GM12872 (cell line): ENCODE data around the gene TYROBP.

ENCODE experiments used
- TF ChIP-seq, protein P1 (sequence below): IDR thresholded peaks from 3 replicates; pipeline ENCODE4 v1.5.1; 2011; ENCODE audit warnings: low read depth, mild to moderate bottlenecking, low read length, moderate library complexity; ENCODE audit not compliant: insufficient read depth

Gene TYROBP

DNA sequence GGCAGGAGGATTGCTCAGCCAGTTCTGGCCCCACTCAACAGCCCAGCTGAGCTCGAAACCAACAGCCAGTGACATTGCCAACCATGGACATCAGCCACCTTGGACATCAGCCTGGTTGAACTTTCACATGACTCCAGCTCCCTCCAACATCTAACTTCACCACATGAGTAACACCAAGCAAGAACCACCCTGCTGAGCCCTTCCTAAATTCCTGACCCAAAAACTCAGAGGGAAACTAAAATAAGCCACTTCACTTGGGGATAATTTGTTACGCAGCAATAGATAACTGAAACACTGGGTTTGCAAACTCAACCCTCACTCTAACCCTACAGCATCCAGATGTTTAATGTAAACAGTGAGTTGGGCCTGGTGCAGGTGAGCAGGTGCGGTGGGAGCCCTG is 17.4 kb upstream of the TYROBP start:
- TF ChIP-seq, protein P1, sequence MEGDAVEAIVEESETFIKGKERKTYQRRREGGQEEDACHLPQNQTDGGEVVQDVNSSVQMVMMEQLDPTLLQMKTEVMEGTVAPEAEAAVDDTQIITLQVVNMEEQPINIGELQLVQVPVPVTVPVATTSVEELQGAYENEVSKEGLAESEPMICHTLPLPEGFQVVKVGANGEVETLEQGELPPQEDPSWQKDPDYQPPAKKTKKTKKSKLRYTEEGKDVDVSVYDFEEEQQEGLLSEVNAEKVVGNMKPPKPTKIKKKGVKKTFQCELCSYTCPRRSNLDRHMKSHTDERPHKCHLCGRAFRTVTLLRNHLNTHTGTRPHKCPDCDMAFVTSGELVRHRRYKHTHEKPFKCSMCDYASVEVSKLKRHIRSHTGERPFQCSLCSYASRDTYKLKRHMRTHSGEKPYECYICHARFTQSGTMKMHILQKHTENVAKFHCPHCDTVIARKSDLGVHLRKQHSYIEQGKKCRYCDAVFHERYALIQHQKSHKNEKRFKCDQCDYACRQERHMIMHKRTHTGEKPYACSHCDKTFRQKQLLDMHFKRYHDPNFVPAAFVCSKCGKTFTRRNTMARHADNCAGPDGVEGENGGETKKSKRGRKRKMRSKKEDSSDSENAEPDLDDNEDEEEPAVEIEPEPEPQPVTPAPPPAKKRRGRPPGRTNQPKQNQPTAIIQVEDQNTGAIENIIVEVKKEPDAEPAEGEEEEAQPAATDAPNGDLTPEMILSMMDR = no peak

DNA sequence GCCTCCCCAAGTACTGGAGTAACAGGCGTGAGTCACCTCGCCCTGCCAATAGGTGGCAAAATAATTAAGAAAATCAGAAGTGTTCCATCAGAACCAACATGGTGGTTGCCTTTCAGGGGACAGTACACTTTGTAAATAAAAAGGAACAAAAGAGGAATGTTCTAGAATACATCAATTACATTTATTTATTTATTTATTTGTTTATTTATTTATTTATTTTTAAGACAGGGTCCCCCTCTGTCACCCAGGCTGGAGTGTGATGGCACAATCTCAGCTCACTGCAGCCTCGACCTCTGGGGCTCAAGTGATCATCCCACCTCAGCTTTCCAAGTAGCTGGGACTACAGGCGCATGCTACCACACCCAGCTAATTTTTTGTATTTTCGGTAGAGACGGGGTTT is 12.9 kb upstream of the TYROBP start:
- TF ChIP-seq, protein P1 = no peak

DNA sequence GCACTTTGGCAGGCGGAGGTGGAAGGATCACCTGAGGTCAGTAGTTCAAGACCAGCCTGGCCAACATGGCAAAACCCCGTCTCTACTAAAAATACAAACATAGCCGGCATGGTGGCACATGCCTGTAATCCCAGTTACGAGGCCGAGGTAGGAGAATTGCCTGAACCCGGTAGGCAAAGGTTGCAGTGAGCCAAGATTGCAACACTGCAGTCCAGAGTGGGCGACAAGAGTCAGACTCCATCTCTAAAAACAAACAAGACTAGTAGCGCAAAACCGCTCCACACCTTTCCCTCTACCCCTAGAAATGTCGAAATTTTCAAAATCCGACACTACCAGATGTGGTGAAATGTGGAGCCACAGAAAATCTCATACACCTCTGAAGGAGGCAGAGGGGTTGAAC is 11.2 kb upstream of the TYROBP start:
- TF ChIP-seq, protein P1 = no peak

DNA sequence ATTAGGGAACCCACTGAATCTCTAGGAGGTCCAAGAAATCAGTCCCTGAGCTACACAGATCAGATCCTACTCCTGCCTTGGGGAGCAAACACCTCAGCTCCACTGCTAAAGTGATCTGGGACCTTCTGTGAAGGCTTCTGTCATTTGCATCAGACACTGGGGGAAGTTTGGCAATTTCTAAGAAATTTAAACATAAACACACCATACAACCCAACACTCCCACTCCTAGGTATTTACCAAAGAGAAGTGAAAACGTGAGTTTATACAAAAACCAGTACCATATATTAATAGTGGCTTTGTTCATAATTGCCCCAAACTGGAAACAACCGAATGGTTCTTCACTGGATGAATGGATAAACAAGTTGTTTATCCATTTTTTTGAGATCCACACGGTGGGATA is 7.3 kb upstream of the TYROBP start:
- TF ChIP-seq, protein P1 = no peak

DNA sequence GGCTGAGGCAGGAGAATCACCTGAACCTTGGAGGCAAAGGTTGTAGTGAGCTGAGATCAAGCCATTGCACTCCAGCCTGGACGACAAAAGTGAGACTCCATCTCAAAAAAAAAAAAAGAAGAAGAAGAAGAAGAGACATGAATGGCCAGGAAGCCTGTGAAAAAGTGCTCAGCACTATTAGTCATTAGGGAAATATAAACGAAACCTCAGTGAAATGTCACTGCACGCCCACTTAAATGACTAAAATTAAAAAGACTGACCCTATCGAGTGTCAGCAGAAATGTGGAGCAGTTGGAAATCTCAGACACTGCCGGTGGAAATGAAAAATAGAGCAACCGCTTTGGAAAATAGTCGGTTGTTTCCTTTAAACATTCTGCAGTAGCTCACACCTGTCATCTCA is 5.5 kb upstream of the TYROBP start:
- TF ChIP-seq, protein P1 = no peak

DNA sequence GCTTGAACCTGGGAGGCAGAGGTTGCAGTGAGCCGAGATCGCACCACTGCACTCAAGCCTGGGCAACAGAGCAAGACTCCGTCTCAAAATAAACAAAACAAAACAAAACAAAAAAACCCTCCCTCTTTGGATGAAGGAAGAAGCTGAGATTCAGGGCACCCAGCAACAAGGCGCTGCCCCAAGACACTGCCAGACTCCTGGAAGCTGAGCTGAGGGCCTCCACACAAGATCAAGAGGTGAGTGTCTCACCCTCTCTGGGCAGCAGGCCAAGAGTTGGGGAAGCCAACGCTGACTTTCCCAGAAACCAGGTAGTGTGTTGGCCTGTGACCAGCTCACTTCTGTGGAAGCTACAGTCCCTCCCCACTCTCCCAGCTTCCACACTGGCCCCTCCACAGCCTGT is 3.7 kb upstream of the TYROBP start:
- TF ChIP-seq, protein P1 = no peak

DNA sequence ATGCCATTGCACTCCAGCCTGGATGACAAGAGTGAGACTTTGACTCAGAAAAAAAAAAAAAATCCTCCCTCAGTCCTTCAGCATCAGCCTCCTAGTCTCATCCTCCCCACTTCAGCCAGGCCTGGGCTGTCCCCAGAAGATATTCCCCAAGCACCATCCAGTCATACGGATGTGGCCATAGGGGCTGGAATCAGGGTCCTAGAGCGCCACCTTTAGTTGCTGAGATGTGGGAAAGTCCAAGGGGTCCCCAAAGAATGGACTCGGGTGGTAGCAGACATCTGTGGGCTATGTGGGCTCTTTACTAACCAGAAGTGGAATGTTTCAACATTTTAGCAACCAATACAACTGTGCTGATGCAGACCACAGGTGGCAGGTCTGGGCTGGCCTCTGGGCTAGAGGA is 3.1 kb upstream of the TYROBP start:
- TF ChIP-seq, protein P1 = no peak

DNA sequence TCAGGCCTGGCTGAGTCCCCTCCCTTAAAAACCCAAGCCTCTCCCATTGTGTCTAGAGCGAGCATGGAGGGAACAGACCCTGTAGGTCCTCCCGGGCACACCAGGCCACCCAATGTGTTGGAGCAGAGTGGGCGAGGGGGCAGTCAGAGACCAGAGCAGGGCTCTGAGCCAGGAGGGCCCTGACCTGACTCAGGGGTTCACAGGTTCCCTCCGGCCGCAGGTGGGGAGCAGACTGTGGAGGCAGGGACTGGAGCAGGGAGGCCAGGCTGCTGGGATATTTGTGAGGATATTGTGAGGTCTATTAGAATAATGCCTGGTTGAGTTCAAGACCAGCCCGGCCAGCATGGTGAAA is 1.6 kb upstream of the TYROBP start:
- TF ChIP-seq, protein P1 = no peak
